GM12878 (cell line): Measurements from ENCODE around the gene HRH2. TPM values are rescaled to one million over a fixed set of nuclear protein-coding genes. Genes with fewer than 3 reads are reported as not detected.

Experiments used
- ATAC-seq: fragments of 200-7000 bp; cut with Tn5 transposase; 3 replicates; pipeline ENCODE4 v1.9.1; 2020; ENCODE audit warnings: mild to moderate bottlenecking, moderate library complexity
- BruUV-seq: library from RNA; stranded (reverse); fragments of 400-500 nt; replicated peaks from 2 replicates; lab custom pipeline; 2021; lab: Mats Ljungman, UMichigan
- CTCF ChIA-PET: fragments of 300-600 bp; sonication (Branson Sonifier 250); formaldehyde crosslinking; extraction: SDS; loops from one replicate; lab custom pipeline; 2021; ENCODE audit warnings: inconsistent platforms; lab: Yijun Ruan, JAX
- POLR2A ChIA-PET: fragments of 350-600 bp; formaldehyde crosslinking; extraction: SDS; loops from one replicate; lab custom pipeline; 2021; ENCODE audit warnings: inconsistent platforms; lab: Charles Lee
- RAD21 ChIA-PET: fragments of 300-600 bp; sonication (Branson Sonifier 250); formaldehyde crosslinking; loops from one replicate; lab custom pipeline; 2023; ENCODE audit warnings: antibody characterized with exemption; ENCODE audit not compliant: unreplicated experiment; lab: Charles Lee
- SMC1A ChIA-PET: fragments of 300-600 bp; sonication (Branson Sonifier 250); formaldehyde crosslinking; loops from one replicate; lab custom pipeline; 2023; ENCODE audit not compliant: unreplicated experiment, uncharacterized antibody; lab: Charles Lee
- DNase-seq: peaks from one replicate; pipeline ENCODE4 v3.0.0-alpha.2; 2011; ENCODE audit warnings: low read depth, low spot score
- FAIRE-seq: peaks from 3 replicates; lab custom pipeline; 2011; peaks lifted over from hg19 to GRCh38; lab: Jason Lieb, UNC
- H2AFZ ChIP-seq: 2 replicates; pipeline ENCODE4 v1.6.0; 2011; ENCODE audit warnings: low read depth, low read length, control low read depth; ENCODE audit not compliant: control insufficient read depth
- H3K27ac ChIP-seq: 2 replicates; pipeline ENCODE4 v1.5.1; 2011; ENCODE audit warnings: control low read depth; ENCODE audit not compliant: control insufficient read depth, insufficient read depth
- H3K27me3 ChIP-seq, 2 experiments: replicated peaks in 1 of 2; 2 replicates each; pipeline versions ENCODE4 v1.6.0 to v1.6.1; 2011; ENCODE audit warnings: low read length in 1 of 2; ENCODE audit not compliant: control insufficient read depth in 2 of 2, insufficient read depth in 2 of 2
- H3K36me3 ChIP-seq, 2 experiments: 2 replicates each; pipeline ENCODE4 v1.5.1; 2011; ENCODE audit warnings: low read length in 1 of 2; ENCODE audit not compliant: control insufficient read depth in 2 of 2, insufficient read depth in 2 of 2
- H3K4me1 ChIP-seq: 2 replicates; pipeline ENCODE4 v1.6.1; 2011; ENCODE audit warnings: mild to moderate bottlenecking, low read length, moderate library complexity, mixed read lengths; ENCODE audit not compliant: control insufficient read depth, insufficient read depth
- H3K4me2 ChIP-seq: 2 replicates; pipeline ENCODE4 v1.6.0; 2011; ENCODE audit warnings: control low read depth; ENCODE audit not compliant: control insufficient read depth, insufficient read depth
- H3K4me3 ChIP-seq: fragments of 200-600 bp; sonication (generic); 2 replicates; pipeline ENCODE4 v1.5.1; 2016
- H3K79me2 ChIP-seq: 2 replicates; pipeline ENCODE4 v1.6.0; 2011; ENCODE audit warnings: low read length; ENCODE audit not compliant: control insufficient read depth, insufficient read depth
- H3K9ac ChIP-seq: 2 replicates; pipeline ENCODE4 v1.8.0; 2011; ENCODE audit warnings: low read length, control low read depth, mixed read lengths; ENCODE audit not compliant: control insufficient read depth, insufficient read depth
- H3K9me3 ChIP-seq: replicated peaks from 3 replicates; pipeline ENCODE4 v1.5.1; 2011; ENCODE audit warnings: mild to moderate bottlenecking, low read length; ENCODE audit not compliant: control insufficient read depth, insufficient read depth
- H4K20me1 ChIP-seq: 2 replicates; pipeline ENCODE4 v1.6.0; 2011; ENCODE audit not compliant: control insufficient read depth, insufficient read depth
- ATF7 ChIP-seq: fragments of 450-650 bp; IDR thresholded peaks from 2 replicates; pipeline ENCODE4 v1.6.1; 2016; ENCODE audit warnings: low read depth, mild to moderate bottlenecking
- CHD2 ChIP-seq: IDR thresholded peaks from 2 replicates; pipeline ENCODE4 v1.6.1; 2011; ENCODE audit warnings: low read depth, low read length, improper control_type of control experiment, borderline replicate concordance
- EGR1 ChIP-seq, 2 experiments: IDR thresholded peaks; 1 replicate in 1 of 2; 2 replicates in 1 of 2; pipeline ENCODE4 v1.6.1; 2011 to 2012; ENCODE audit warnings: low read depth in 2 of 2, low read length in 2 of 2, borderline replicate concordance in 1 of 2, mild to moderate bottlenecking in 1 of 2, moderate library complexity in 1 of 2
- HDAC6 ChIP-seq: fragments of 200-600 bp; sonication (generic); IDR thresholded peaks from one replicate; pipeline ENCODE4 v1.8.0; 2017; ENCODE audit warnings: antibody characterized with exemption; ENCODE audit not compliant: unreplicated experiment
- MXI1 ChIP-seq: fragments of 150-350 bp; IDR thresholded peaks from 2 replicates; pipeline ENCODE4 v1.6.1; 2011; ENCODE audit warnings: low read depth, mild to moderate bottlenecking, inconsistent platforms, low read length, improper control_type of control experiment
- PML ChIP-seq: IDR thresholded peaks from 2 replicates; pipeline ENCODE4 v1.6.1; 2012; ENCODE audit warnings: low read length, inconsistent platforms
- SIX5 ChIP-seq: IDR thresholded peaks from 2 replicates; pipeline ENCODE4 v1.6.1; 2011; ENCODE audit warnings: mild to moderate bottlenecking, low read depth, low read length, moderate library complexity; ENCODE audit not compliant: severe bottlenecking
- SPI1 ChIP-seq: IDR thresholded peaks from 2 replicates; pipeline ENCODE4 v1.6.1; 2011; ENCODE audit warnings: low read depth, mild to moderate bottlenecking, low read length, moderate library complexity, borderline replicate concordance; ENCODE audit not compliant: insufficient read depth
- SUZ12 ChIP-seq: fragments of 200-600 bp; sonication (generic); IDR thresholded peaks from one replicate; pipeline ENCODE4 v1.6.1; 2018; ENCODE audit warnings: antibody characterized with exemption, mild to moderate bottlenecking; ENCODE audit not compliant: unreplicated experiment
- TBL1XR1 ChIP-seq: IDR thresholded peaks from 2 replicates; pipeline ENCODE4 v1.6.1; 2012; ENCODE audit warnings: low read depth, low read length, improper control_type of control experiment
- TCF7 ChIP-seq: IDR thresholded peaks from 2 replicates; pipeline ENCODE4 v1.6.1; 2014; ENCODE audit warnings: antibody characterized with exemption, borderline replicate concordance
- WRNIP1 ChIP-seq: IDR thresholded peaks from 2 replicates; pipeline ENCODE4 v1.6.1; 2011; ENCODE audit warnings: low read depth, low read length, improper control_type of control experiment, borderline replicate concordance
- ZNF622 ChIP-seq: fragments of 450-650 bp; IDR thresholded peaks from 2 replicates; pipeline ENCODE4 v1.6.1; 2017; ENCODE audit warnings: mild to moderate bottlenecking, inconsistent platforms
- WGBS: methylation state at CpG from one replicate; pipeline ENCODE4 v1.1.6; 2016; ENCODE audit warnings: low lambda C conversion rate; ENCODE audit not compliant: insufficient replicate concordance, insufficient coverage; ENCODE audit errors: missing lambda C conversion rate; 5-methylcytosine and 5-hydroxymethylcytosine counted together
- in situ Hi-C: fragments of 300-500 bp; cut with MboI; formaldehyde crosslinking; loops from 9 replicates; pipeline ENCODE4 v1.14.3; 2018; ENCODE audit warnings: mixed read lengths
- intact Hi-C: fragments of 100-400 bp; cut with micrococcal nuclease; formaldehyde crosslinking; loops from one replicate; pipeline ENCODE4 v1.14.2; 2022; ENCODE audit not compliant: unreplicated experiment
- polyA plus RNA-seq, 11 experiments: library from polyadenylated mRNA; depleted of rRNA in 4 of 11; unstranded in 6 of 11; stranded (reverse) in 5 of 11; fragments of >200 nt; fragmentation: Nextera tagmentation in 4 of 11; fragmentation: Illumina TruSeq in 1 of 11; extraction: Ambion mirVana in 4 of 11; extraction: Trizol in 1 of 11; gene quantifications; 1 replicate in 1 of 11; 2 replicates in 10 of 11; pipeline versions ENCODE4 v1.2.1 to v1.2.3, GENCODE V29; 2011 to 2016; ENCODE audit warnings: inconsistent platforms in 2 of 11, missing spikeins in 2 of 11, low read depth in 1 of 11
- total RNA-seq, 4 experiments: library from RNA; depleted of rRNA in 3 of 4; stranded (reverse); fragments of >200 nt in 3 of 4; fragmentation: Illumina TruSeq in 1 of 4; extraction: Trizol in 1 of 4; gene quantifications; 2 replicates each; pipeline versions ENCODE4 v1.2.1 to v1.2.3, GENCODE V29; 2013 to 2021
- TF ChIP-seq, protein P1 (sequence below), 3 experiments: IDR thresholded peaks in 2 of 3; conservative IDR thresholded peaks in 1 of 3; 2 replicates each; pipeline ENCODE4 v1.5.1; 2011; ENCODE audit warnings: low read depth in 3 of 3, low read length in 3 of 3, mild to moderate bottlenecking in 3 of 3, control low read depth in 2 of 3, moderate library complexity in 2 of 3, inconsistent platforms in 1 of 3, mixed read lengths in 1 of 3; ENCODE audit not compliant: control insufficient read depth in 2 of 3, insufficient read depth in 1 of 3; ENCODE audit errors: extremely low read depth in 1 of 3
- TF ChIP-seq, protein P2 (sequence below): IDR thresholded peaks from 2 replicates; pipeline ENCODE4 v1.6.1; 2012; ENCODE audit warnings: mild to moderate bottlenecking, low read depth, low read length

HRH2 gene
- total and polyA plus RNA-seq, 10 of the 15 experiments (the other 5 are each of a cell fraction or from before 2014, with no cell fraction given) = 0.01 to 0.05 (median 0.03) TPM; not detected in 7

DNA sequence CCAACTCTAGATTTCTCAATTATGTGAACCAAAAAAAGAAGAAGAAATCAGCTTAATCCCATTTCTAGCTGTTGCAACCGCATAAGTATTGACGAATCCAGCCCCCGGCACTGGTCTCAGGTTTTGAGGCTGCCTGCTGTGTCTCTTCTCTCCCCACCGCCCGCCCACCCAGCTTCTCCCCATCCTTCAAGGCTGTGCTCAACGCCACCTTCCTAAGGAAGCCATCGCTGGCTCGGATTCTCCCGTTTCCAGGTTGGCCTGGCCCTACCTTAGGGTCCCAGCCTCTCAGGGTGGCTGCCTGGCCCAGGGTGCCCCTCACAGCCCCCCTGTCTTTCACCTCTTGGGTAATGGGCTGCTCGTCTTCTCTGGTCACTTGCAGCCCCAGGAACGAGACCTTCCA is 77.8 kb downstream of the HRH2 start:
- FAIRE-seq (no peak), ATAC-seq (no peak), DNase-seq (no peak)
- ChIA-PET RAD21 (no interaction called here), SMC1A (interaction anchor here (0.6 kb wide), 1 partner anchor 81 kb away, joined by 3 read pairs; no protein-coding TSS in a partner anchor), CTCF (interaction anchor here (0.7 kb wide), 1 partner anchor 886 kb away, joined by 3 read pairs; no protein-coding TSS in a partner anchor), POLR2A (no interaction called here)
- no peak overlapping the region for H3K9ac ChIP-seq
- no peaks in the 10 kb centered on the region; the same call in 2 of the 3 replicates for H3K9me3 ChIP-seq
- H2AFZ ChIP-seq = no peak overlapping the region
- peaks cover 3 to 4% of the 10 kb centered on the region in 2 experiments; a peak in 3 of 4 replicates for H3K27me3 ChIP-seq
- no peak overlapping the region for H3K4me3 ChIP-seq
- H3K4me2 ChIP-seq = no peak overlapping the region
- H4K20me1 ChIP-seq = no peaks in the 10 kb centered on the region
- WGBS = 42% methylated on average over 7 of the region's 11 CpGs
- BruUV-seq = no TSS peak
- no peak for TF ChIP-seq WRNIP1
- TF ChIP-seq HDAC6 = no peak
- TF ChIP-seq CHD2 = no peak
- no peak for TF ChIP-seq SUZ12
- TF ChIP-seq TCF7 = no peak
- TF ChIP-seq SPI1 = no peak
- TF ChIP-seq, protein P1, sequence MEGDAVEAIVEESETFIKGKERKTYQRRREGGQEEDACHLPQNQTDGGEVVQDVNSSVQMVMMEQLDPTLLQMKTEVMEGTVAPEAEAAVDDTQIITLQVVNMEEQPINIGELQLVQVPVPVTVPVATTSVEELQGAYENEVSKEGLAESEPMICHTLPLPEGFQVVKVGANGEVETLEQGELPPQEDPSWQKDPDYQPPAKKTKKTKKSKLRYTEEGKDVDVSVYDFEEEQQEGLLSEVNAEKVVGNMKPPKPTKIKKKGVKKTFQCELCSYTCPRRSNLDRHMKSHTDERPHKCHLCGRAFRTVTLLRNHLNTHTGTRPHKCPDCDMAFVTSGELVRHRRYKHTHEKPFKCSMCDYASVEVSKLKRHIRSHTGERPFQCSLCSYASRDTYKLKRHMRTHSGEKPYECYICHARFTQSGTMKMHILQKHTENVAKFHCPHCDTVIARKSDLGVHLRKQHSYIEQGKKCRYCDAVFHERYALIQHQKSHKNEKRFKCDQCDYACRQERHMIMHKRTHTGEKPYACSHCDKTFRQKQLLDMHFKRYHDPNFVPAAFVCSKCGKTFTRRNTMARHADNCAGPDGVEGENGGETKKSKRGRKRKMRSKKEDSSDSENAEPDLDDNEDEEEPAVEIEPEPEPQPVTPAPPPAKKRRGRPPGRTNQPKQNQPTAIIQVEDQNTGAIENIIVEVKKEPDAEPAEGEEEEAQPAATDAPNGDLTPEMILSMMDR (IDR thresholded peaks at IDR 0.05 in 2 of 3, conservative IDR thresholded peaks at IDR 0.05 in 1 of 3; ENCODE audit: control insufficient read depth in 2 of 3, extremely low read depth in 1 of 3, insufficient read depth in 1 of 3, low read depth in 3 of 3, low read length in 3 of 3) = no peak
- no peak for TF ChIP-seq ATF7
- TF ChIP-seq MXI1 = no peak
- no peak for TF ChIP-seq ZNF622
- TF ChIP-seq, protein P2, sequence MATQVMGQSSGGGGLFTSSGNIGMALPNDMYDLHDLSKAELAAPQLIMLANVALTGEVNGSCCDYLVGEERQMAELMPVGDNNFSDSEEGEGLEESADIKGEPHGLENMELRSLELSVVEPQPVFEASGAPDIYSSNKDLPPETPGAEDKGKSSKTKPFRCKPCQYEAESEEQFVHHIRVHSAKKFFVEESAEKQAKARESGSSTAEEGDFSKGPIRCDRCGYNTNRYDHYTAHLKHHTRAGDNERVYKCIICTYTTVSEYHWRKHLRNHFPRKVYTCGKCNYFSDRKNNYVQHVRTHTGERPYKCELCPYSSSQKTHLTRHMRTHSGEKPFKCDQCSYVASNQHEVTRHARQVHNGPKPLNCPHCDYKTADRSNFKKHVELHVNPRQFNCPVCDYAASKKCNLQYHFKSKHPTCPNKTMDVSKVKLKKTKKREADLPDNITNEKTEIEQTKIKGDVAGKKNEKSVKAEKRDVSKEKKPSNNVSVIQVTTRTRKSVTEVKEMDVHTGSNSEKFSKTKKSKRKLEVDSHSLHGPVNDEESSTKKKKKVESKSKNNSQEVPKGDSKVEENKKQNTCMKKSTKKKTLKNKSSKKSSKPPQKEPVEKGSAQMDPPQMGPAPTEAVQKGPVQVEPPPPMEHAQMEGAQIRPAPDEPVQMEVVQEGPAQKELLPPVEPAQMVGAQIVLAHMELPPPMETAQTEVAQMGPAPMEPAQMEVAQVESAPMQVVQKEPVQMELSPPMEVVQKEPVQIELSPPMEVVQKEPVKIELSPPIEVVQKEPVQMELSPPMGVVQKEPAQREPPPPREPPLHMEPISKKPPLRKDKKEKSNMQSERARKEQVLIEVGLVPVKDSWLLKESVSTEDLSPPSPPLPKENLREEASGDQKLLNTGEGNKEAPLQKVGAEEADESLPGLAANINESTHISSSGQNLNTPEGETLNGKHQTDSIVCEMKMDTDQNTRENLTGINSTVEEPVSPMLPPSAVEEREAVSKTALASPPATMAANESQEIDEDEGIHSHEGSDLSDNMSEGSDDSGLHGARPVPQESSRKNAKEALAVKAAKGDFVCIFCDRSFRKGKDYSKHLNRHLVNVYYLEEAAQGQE = no peak
- no peak for TF ChIP-seq PML
- no peak for TF ChIP-seq EGR1 (IDR thresholded peaks at IDR 0.05; ENCODE audit: borderline replicate concordance in 1 of 2, low read depth in 2 of 2, low read length in 2 of 2)
- no peak for TF ChIP-seq SIX5
- TF ChIP-seq TBL1XR1 = no peak
- in situ Hi-C loops = loop anchor here (25.0 kb wide), 1 partner anchor 852 kb away; no protein-coding TSS in a partner anchor
- no peaks in the 10 kb centered on the region for H3K79me2 ChIP-seq
- no peaks in the 10 kb centered on the region for H3K4me1 ChIP-seq
- intact Hi-C loops = loop anchor here (10.0 kb wide), 2 partner anchors 139 to 679 kb away; partner anchors contain the start of genes CLTB and CPLX2
- H3K36me3 ChIP-seq = no peaks in the 10 kb centered on the region
- no peak overlapping the region for H3K27ac ChIP-seq
